Lower lobe of right lung (tissue), 2 donors: ENCODE measurements around the gene FAM131C. TPM values are rescaled to one million over a fixed set of nuclear protein-coding genes. Genes with fewer than 3 reads are reported as not detected.

ENCODE experiments used
- ATAC-seq, 2 donors: fragments of 200-7000 bp; cut with Tn5 transposase; one replicate each; pipeline ENCODE4 v1.9.1; 2020 to 2022; ENCODE audit warnings: mild to moderate bottlenecking in 2 of 2, moderate library complexity in 2 of 2
- DNase-seq: peaks from one replicate; pipeline ENCODE4 v3.0.0-alpha.2; 2020
- H3K27ac ChIP-seq: fragments of 200-600 bp; one replicate; pipeline ENCODE4 v1.8.0; 2022
- H3K27me3 ChIP-seq: fragments of 200-600 bp; one replicate; pipeline ENCODE4 v1.8.0; 2022; ENCODE audit warnings: low read depth
- H3K36me3 ChIP-seq: fragments of 200-600 bp; one replicate; pipeline ENCODE4 v1.8.0; 2022; ENCODE audit warnings: mild to moderate bottlenecking
- H3K4me1 ChIP-seq: fragments of 200-600 bp; one replicate; pipeline ENCODE4 v1.8.0; 2022
- H3K4me3 ChIP-seq: fragments of 200-600 bp; one replicate; pipeline ENCODE4 v1.8.0; 2022; ENCODE audit warnings: mild to moderate bottlenecking
- H3K9me3 ChIP-seq: fragments of 200-600 bp; one replicate; pipeline ENCODE4 v1.8.0; 2022
- intact Hi-C: fragments of 100-400 bp; cut with DNase I; formaldehyde crosslinking; loops from one replicate; pipeline ENCODE4 v1.11.0; 2022
- total RNA-seq: library from RNA; stranded (reverse); fragmentation: NEBNext Ultra II Directional; extraction: Animal tissue kit (Norgen Biotek cat#: 25700); gene quantifications from one replicate; pipeline ENCODE4 v1.2.1, GENCODE V29; 2021
- TF ChIP-seq, protein P1 (sequence below): fragments of 200-600 bp; IDR thresholded peaks from one replicate; pipeline ENCODE4 v1.8.0; 2022; ENCODE audit warnings: antibody characterized with exemption, mild to moderate bottlenecking
- donor health status: DM: no; HTN: yes; CAD: no; lungs with severe emphysema.

Gene FAM131C
- total RNA-seq, 1 donor from 2014 or later = not detected

DNA sequence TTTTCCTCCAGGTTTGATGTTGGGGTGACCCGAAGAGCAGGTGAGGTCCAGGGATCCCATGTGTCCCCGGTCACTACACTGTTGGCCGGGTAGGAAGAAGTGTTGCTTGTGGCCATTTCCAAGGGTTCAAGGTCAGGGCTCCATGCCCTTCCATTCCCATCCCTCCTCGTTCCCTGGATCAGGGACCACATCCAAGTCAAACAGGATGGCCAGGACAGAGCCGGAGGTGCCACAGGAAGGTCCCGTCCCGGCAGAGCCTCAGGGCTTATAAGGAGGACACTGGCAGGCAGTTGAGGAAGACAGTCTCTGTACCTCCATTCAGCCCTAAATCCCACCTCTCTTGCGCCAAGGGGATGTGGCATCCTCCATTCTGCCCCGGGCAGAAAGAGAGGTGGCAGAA is 22.0 kb upstream of the FAM131C start:
- Histone ChIP-seq H3K27ac (no peak overlapping the region), H3K9me3 (no peaks in the 10 kb centered on the region), H3K4me1 (no peaks in the 10 kb centered on the region), H3K27me3 (no peaks in the 10 kb centered on the region), H3K4me3 (no peak overlapping the region), H3K36me3 (no peaks in the 10 kb centered on the region)
- intact Hi-C loops = no loop called here
- TF ChIP-seq, protein P1, sequence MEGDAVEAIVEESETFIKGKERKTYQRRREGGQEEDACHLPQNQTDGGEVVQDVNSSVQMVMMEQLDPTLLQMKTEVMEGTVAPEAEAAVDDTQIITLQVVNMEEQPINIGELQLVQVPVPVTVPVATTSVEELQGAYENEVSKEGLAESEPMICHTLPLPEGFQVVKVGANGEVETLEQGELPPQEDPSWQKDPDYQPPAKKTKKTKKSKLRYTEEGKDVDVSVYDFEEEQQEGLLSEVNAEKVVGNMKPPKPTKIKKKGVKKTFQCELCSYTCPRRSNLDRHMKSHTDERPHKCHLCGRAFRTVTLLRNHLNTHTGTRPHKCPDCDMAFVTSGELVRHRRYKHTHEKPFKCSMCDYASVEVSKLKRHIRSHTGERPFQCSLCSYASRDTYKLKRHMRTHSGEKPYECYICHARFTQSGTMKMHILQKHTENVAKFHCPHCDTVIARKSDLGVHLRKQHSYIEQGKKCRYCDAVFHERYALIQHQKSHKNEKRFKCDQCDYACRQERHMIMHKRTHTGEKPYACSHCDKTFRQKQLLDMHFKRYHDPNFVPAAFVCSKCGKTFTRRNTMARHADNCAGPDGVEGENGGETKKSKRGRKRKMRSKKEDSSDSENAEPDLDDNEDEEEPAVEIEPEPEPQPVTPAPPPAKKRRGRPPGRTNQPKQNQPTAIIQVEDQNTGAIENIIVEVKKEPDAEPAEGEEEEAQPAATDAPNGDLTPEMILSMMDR = no peak
- no peak for ATAC-seq
- no peak for DNase-seq

- TF ChIP-seq, protein P1 = no peak
- intact Hi-C loops = no loop called here
- no peak overlapping the region for H3K4me3 ChIP-seq
- no peak overlapping the region for H3K27ac ChIP-seq
- DNase-seq (no peak), ATAC-seq (no peak)
- H3K9me3 ChIP-seq = no peaks in the 10 kb centered on the region
- H3K36me3 ChIP-seq = no peaks in the 10 kb centered on the region
- no peaks in the 10 kb centered on the region for H3K27me3 ChIP-seq
- no peaks in the 10 kb centered on the region for H3K4me1 ChIP-seq
Observed at GRCh38 chr1:16094453-16095158, 21.2 kb upstream of the FAM131C start.

DNA sequence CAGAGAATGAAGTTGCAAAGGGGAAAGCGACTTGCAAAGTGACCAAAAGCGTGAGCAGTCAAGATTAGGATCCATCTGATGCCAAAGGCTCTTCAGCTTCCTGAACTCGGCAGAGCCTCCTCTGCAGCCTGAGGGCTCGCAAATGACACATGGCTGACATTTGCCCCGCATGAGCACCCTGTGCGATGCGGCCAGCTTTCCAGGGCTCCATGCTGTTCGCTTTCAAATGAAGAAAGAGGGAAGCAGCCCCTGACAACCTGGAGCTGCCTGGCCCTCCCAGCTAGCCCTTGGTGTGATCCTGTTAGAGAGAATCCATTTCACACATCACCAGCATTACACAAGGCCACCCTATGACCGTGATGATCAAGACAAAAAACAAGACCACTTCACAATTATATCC is 20.2 kb upstream of the FAM131C start:
- TF ChIP-seq, protein P1 = no peak
- H3K27me3 ChIP-seq = no peaks in the 10 kb centered on the region
- no peak overlapping the region for H3K27ac ChIP-seq
- no peak for DNase-seq
- no peaks in the 10 kb centered on the region for H3K36me3 ChIP-seq
- H3K4me3 ChIP-seq = no peak overlapping the region
- intact Hi-C loops = no loop called here
- H3K4me1 ChIP-seq = peaks cover 6% of the 10 kb centered on the region
- H3K9me3 ChIP-seq = no peaks in the 10 kb centered on the region
- ATAC-seq = no peak

DNA sequence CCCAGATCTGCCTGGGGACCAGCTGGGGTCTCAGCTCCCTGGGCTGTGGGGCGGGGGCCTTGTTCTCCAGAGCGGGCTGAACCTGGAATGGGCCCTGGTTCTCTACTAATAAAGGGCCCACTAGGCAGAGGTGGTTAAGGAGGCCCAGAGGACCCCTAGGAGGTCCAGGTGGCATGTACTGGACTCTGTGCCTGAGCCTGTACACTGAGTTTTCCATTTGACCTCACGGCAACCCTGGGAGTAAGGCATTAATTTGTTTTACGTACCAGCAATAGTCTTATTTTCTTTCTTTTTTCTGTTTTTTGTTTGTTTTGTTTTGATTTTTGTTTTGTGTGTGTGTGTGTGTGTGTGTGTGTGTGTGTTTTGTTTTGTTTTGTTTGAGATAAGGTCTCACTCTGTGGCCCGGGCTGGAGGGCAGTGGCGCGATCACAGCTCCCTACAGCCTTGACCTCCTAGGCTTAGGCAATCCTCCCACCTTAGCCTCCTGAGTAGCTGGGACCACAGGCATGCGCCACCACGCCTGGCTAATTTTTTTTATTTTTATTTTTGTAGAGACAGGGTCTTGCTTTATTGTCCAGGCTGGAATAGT is 19.6 kb upstream of the FAM131C start:
- intact Hi-C loops = no loop called here
- no peaks in the 10 kb centered on the region for H3K27me3 ChIP-seq
- H3K36me3 ChIP-seq = no peaks in the 10 kb centered on the region
- H3K9me3 ChIP-seq = no peaks in the 10 kb centered on the region
- no peak for DNase-seq
- H3K4me1 ChIP-seq = peaks cover 12% of the 10 kb centered on the region
- no peak overlapping the region for H3K4me3 ChIP-seq
- H3K27ac ChIP-seq = no peak overlapping the region
- TF ChIP-seq, protein P1 = no peak
- ATAC-seq = no peak

DNA sequence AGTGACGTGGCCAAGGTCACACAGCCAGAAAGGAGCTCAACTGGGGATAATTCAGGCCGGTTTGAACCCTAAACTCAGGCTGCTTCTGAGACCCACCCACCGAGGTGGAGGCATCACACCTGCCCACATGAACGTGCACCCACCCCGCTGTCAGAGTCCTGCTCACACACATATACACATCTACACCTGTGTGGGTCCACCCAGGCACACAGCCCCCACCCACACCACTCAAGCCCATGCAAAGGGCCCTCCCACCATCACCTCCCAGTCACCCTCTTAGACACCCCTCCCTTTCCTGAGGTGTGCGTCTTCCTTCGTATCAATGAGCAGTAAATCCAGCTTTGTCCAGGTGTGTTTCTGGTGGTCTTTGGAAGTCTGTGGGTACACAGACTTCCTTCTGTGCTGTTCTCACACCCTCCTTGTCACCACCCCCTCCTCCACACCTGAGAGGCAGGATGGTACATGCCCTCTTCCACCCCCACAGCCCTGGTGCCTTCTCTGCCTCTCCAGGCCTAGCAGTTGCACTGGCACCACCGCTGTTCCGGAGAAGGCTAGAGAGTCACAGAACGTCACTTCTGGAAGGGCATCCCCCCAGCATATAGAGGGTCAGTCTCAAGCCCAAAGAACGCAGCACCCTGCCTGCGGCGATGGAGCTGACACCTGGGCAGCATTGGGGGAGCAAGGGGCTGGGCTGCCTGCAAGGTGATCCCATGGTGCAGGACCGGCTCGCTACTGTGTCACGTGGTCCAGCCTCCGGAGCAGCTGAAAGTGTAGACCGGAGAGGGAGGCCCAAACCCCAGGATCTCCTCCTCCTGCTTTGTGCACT is 18.9 kb upstream of the FAM131C start:
- intact Hi-C loops = no loop called here
- Histone ChIP-seq H3K36me3 (no peaks in the 10 kb centered on the region), H3K27ac (no peak overlapping the region), H3K27me3 (no peaks in the 10 kb centered on the region), H3K4me3 (no peak overlapping the region), H3K4me1 (peaks cover 13% of the 10 kb centered on the region), H3K9me3 (no peaks in the 10 kb centered on the region)
- ATAC-seq (no peak), DNase-seq (no peak)
- TF ChIP-seq, protein P1 = no peak
